Renal cortex interstitium (tissue), 15 donors: ENCODE measurements around the gene ZMYND10. TPM values are rescaled to one million over a fixed set of nuclear protein-coding genes. Genes with fewer than 3 reads are reported as not detected.

Source experiments
- DNase-seq, 11 donors: peaks; one replicate each; pipeline ENCODE4 v3.0.0-alpha.2; 2013; ENCODE audit warnings: low read depth in 9 of 11, low spot score in 4 of 11; ENCODE audit errors: extremely low read depth in 1 of 11
- long read RNA-seq, 16 experiments: transcript quantifications; one replicate each; lab custom pipeline, GENCODE V29; 2026
- polyA plus RNA-seq, 3 donors: library from polyadenylated mRNA; unstranded; fragments of 120-200 nt; gene quantifications; one replicate each; pipeline ENCODE4 v1.2.1, GENCODE V29; 2013; ENCODE audit not compliant: insufficient read length in 3 of 3

The ZMYND10 gene
- polyA plus RNA-seq, result 1 to 10 TPM; 2.9 to 3.9 (median 3.6) TPM
- long read RNA-seq, donor 1, partial matches to known transcripts, result 0 of 1 reads
- long read RNA-seq, donor 1, other reads (novel, unspliced or antisense), result 0 of 1 reads
- long read RNA-seq, donor 2, result 0 reads
- long read RNA-seq, donor 3, partial matches to known transcripts, result 0 of 1 reads
- long read RNA-seq, donor 3, other reads (novel, unspliced or antisense), result 0 of 1 reads
- long read RNA-seq, donor 4, result 0 reads
- long read RNA-seq, donor 5, result 0 reads
- long read RNA-seq, donor 6, partial matches to known transcripts, result 0 of 2 reads
- long read RNA-seq, donor 6, other reads (novel, unspliced or antisense), result 0 of 2 reads
- long read RNA-seq, donor 7, result 0 reads
- long read RNA-seq, donor 8, result 0 reads
- long read RNA-seq, donor 9, partial matches to known transcripts, result 0 of 2 reads
- long read RNA-seq, donor 9, other reads (novel, unspliced or antisense), result 0 of 2 reads
- long read RNA-seq, donor 10, result 0 reads
- long read RNA-seq, donor 11, partial matches to known transcripts, result 0 of 1 reads
- long read RNA-seq, donor 11, other reads (novel, unspliced or antisense), result 0 of 1 reads
- long read RNA-seq, donor 12, result 0 reads
- long read RNA-seq, donor 13, partial matches to known transcripts, result 0 of 2 reads
- long read RNA-seq, donor 13, other reads (novel, unspliced or antisense), result 0 of 2 reads
- long read RNA-seq, donor 14, result 0 reads
- long read RNA-seq, donor 15, result 0 reads
- long read RNA-seq, donor 16, partial matches to known transcripts, result 0 of 3 reads
- long read RNA-seq, donor 16, other reads (novel, unspliced or antisense), result 0 of 3 reads

DNA sequence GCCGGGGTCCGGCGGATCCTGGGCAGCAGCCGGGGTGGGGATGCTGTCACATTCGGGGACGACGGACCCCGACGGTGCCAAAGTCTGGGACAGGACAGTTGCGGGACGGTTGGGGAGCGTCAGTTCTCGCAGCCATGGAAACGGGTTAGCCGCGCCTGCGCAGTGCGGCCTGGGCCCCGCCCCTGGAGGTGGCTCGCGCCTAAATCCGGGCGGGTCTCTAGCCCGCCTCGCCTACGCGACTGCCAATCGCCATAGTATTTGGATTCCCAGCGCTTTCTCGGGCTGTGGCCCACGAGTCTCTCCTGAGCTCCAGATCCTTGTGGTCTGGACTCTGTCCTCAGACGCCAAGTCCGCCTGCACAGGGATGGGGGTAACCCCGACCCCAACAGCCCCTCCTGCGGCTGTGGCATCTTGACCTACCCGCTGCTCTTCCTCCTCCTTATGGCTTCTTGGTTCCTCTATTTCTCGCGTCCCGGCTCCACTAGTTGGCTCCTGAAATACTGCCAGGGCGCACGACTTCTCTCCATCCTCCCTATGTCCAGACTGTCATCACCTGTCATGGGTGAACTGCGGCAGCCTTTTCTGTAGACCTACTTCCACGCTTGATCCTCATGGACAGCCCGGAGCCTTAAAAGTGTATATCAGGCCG, at the start of gene ZMYND10:
Gene ZMYND10 (minus strand): TSS at position 147 of the 649 bp plus-strand sequence. CDS start 153 bp downstream, outside the sequence.
- no peak for DNase-seq

DNA sequence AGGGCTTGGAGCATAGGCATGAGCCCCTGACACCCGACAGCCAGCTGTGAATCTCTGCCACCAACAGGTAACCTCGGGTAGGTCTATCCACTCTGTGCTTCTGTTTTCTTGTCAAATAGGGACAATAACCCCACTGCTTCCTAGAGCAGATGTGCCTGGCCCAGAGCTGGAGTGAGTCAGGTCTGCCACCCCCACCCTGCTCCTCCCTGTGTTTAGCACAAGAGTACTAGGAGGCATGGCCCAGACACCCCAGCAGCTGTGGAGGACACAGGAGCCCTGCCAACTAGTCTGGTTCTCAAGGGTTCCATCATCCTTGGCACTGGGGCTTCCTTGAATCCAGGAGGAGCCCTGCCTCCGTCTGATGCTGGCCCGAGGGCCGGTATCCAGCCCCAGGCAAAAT, 47.5 kb upstream of the ZMYND10 start:
- no peak for DNase-seq

DNA sequence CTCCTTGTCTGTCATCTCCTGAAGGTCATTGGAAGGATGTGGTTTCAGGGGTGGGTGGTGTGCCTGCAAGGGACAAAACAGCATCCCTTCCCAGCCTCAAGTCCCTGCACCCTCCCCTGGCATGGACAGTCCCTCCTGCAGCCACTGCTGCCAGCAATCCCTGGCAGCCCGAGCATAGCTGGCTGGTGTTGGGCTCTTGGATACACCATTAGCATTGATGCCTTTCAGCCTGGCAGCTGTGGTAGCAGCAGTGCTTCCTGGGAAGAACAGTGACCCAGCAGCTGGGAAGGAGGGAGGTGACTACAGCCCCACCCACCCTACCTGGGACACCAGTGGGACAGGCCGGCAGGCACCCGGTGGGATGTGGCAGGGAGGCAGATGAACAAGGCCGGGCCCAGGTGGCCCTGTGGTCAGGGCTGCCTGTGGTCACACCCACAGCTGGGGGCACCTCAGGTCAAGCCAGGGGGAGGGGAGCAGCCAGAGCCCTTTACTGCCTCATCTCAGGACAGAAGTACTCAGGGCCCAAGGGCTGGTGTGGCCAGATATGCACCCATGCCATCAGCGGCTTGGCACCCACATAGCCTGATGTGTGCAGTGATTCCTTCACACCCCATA, 46.7 kb upstream of the ZMYND10 start:
- no peak for DNase-seq

DNA sequence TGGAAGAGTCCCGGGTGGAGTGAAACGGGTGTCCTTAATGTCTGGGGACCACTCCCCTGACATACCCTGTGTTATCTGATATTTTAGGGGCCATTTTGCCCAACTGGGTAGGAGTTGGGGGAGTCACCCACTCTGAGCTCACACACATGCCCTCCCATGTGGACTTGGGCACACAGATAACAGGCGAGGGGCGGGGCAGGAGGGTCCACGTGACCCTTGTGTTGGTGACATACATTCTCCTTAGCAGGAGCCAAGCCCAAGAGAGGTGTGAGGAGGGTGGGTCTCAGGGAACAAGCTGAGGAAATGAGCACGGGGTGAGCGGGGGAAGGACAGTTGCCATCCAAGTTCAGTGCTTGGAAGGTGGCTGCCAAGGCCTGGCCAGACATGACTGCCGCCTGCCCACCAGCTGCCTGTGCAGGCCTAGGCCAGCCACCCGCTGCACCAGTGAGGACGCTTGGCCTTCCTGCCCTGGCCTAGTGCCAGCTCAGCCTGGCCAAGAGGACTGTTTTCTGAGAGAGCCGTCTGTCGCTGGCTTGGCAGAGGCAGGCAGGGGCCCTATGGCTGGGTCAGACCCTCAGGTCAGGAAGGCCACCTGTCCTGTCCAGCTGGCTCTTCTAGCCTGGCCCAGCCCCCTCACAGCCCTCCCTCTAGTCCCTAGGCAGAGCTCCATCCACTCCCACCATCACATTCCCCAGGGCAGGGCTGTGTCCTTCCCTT, 45.1 kb upstream of the ZMYND10 start:
- DNase-seq, result no peak

DNA sequence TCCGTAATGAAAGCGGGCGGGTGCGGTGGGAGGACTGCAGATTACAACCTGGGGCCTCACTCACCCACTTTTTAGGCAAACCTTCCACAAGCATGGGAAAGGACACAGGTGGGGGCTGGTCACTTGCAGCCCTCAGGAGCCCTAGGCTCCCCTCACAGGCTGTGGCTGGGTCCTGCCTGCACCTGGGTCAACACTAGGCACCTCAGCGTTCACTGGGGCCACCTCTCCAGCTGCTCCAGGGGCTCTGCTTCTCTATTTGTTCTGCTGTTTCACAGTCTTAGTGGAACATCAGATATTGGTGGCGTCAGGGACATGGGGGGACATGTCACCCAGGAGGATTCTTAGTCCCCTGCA, 43.9 kb upstream of the ZMYND10 start:
- DNase-seq, result no peak

DNA sequence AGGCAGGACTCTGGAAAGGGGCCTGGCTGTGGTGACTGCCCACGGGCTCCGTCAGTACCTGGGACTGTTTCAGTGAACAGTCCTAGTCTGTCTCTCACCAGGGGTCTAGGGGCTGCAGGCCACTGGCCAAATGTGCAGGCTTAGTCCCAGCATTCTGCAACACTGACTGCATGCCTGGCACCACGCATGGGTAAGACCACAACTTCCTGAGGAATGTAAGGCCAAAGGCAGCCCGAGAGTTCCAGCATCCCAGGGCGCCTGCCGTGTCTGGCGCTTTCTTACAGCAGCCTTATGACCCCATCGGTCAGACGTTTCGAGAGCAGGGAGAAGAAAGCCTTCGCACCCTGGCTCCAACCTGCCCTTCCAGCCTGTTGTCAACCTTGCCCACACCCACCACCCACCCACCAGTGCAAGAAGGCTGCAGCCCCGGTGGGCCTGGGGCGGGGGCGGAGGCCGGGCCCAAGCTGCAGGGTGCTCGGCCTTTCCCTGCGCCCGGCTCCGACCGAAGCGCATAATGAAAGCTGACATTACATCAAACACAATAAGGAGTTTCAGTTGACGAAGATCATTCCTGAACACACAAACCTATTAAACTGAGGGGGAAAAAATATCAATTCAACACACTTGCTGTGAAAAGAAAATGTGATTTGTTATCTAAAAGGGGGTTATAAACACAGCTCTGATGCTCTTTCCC, 43.3 kb upstream of the ZMYND10 start:
- DNase-seq, result no peak

DNA sequence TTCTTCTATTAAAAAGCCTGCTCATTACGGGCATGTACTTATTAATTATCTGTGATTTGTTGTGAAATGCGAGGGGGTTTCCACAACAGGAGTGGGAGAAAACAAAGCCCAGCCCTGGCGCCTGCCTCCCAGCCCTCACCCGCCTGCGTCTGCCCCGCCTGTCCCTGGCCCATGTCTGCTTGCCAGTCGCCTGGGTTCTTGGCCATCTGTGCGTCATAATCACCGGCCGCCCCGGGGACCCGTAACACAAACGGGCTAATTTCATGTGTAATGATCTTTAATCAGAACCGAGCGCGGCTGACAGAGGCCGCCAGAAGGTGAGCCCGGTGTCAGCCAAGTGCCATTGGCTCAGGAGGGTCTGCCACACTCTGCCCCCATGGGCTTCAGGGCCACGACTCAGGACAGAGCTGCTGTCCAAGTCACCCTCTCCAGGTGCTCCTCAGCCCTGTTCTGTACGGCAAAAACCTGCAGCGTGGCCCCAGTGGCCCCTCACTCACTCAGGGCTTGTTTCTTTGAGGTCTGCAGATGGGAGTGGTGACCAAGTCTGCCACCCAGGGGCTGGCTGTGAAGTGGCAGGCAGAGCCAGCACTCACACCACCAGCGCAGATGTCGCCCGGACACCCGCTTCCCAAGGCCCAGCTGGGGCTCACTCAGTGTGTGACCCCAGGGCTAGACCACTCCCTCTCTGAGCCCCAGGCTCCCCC, 42.6 kb upstream of the ZMYND10 start:
- no peak for DNase-seq

DNA sequence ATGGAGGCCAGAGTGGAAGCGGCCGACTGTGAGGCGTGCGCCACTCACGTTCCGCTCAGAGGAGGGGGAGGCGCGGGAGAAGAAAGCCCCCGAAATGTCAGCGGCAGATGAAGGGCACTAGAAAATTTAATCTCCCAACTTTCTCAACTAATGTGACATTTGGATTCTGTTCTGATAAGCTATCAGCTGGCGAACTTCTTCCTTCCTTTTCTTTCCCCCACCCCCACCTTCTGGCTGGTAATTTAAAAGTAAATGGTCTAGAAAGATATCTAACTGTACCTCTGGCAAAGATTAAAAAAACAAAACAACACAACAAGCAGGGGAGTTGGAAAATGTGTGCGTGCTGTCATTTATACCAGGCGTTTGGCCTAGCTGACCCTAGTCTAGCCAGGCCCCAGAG, 40.2 kb upstream of the ZMYND10 start:
- DNase-seq, result no peak

DNA sequence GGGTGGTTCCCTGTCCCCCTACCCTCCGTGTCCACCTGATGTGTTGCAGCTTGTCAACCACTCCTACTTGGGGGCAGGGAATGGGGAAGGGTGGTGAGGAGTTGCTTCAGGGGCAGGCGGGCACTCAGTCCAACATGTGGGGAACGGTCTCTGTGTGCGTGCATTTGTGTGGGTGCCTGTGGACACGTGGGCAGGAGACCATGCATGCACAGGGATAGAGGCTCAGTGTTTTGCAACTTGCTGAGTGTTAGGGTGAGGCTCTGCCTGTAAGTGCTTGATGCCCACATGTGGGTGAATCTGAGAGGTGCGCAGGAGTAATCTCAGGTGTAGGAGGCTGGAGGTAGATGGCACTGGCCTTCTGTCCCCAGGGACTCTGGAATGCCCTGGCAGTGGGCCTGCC, 38.2 kb upstream of the ZMYND10 start:
- DNase-seq, result no peak

DNA sequence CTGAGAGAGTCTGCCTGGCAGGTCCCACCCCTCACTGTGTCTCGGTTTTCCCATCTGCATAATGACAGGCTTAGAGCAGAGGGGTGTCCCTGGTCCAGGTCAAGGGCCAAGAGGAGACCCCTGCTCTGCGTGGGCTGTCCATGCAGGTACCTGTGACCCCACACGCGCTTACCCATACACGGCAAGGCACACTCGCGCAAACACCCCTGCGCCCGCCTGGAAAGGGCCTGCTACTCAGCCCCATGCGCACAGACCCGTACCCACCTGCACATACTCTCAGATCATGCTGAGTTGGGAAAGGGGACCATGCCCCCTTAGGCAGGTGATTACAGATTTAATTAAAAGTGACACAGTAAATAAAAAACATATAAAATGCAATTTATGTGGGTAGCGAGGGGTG, 37.2 kb upstream of the ZMYND10 start:
- DNase-seq, result no peak

DNA sequence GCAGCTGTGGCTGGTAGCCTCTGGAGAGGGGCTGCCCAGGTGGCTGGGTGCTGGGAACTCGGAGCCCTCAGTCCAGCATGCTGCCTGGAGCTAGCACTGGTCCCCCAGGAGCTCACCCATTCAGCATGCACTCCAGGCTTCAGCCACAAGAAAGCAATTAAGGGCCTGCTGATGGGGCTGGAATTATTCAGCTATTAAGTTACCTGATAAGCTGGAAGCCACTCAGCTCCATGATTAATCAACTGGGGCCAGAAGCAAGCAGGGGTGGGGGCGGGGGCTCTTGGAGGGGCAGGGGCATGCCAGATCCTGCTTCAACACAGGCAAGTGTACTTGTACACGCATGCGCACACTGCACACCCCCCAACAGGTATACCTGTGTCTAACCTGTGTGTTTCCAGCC, 35.9 kb upstream of the ZMYND10 start:
- DNase-seq, result no peak

DNA sequence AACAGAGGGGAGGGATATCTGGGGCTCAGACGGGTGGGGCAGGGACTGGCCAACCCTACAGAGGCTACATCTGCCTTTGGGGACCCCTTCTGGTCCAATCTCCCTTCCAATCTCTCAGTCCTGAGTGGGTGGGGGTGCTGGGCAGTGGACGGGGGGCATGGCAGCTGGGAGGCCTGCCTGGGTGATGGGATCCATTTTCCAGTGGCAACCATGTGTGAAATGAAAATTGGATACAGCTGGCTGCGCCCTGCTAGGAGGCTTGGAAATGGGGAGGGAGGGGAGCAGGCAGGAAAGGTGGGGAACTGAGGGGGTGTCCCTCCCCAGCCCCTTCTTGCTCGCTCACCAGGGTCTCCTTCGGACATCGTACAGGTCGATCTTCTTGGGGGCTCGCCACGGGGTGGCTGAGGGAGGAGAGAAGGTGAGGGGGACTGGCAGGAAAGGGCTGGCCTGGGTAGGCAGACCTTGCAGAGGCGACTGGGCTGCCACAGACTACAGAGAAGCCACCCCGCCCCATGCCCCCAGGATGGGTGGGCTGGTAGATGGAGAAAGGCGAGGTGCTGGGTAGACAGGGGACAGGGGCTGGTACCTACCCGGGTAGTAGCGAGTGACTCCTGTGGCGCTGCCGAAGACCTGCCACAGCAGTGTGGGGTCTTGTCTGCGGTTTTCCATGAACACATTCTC, 35.0 kb upstream of the ZMYND10 start:
- no peak for DNase-seq

DNA sequence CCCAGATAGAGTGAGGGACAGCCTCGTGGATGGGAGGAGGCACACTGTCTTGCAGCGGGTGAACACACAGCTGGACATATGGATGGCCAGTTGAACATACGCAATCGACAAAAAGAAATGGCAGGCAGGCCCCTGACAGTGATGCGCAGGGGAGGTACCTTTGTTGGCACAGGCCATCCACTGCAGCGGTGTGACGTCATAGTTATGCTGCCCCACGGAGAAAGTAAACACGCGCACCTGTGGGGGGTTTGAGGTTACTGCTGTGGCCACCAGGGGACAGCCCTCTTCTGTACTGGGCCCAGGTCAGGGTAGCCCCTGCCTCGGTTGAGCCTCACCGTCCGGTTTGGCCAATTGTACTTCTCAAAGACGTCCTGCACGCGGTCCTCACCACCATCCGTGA, 33.2 kb upstream of the ZMYND10 start:
- DNase-seq, result no peak

DNA sequence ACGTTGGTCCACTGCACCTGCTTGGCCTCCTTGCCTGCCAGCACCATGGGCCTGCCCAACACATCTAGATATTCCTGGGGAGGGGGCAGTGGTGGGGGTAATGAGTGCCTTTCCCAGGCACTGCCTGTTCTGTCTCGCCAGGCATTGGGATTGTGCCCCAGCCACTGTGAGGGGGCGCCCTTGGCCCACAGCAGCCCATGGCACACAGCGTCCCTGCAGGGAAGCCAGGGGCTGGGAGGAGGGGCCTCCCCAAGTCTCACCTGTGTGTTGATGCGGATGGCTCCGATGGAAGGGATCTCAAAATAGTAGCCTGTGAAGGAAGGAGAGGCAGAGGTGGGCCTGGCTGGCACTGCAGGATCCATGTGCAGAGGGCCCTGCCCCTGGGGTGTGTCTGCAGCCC, 32.5 kb upstream of the ZMYND10 start:
- no peak for DNase-seq

DNA sequence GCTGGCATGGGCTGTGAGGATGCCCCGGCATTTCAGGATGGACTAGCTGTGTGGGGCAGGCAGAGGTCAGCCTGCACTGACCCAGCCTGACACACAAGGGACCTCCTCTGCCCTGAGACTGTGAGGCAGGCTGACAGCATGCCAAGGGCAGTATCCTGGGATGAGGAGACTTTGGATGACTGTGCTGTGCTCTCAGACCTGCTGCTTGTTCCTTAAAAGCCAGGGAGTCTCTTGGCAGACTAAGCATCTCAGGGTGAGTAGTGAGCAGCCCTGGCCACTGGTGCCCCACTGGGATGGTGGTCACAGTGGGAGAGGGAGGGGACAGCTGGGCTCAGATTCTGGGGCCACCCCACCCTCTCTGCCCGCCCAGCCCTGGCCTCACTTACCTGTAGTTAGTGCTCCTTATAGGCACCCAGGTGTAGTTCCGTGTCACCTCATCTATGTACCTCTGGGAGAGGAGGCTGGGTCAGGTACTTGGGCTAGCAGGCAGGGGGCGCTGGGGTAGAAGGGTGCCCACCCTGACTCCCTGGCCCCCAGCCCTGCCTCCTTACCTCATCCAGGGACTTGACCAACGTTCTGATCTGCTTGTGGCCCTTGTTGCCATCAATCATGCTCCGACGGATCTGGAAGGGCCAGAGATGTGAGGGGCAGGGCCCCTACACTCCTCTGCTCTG, 29.9 kb upstream of the ZMYND10 start:
- DNase-seq, result no peak

DNA sequence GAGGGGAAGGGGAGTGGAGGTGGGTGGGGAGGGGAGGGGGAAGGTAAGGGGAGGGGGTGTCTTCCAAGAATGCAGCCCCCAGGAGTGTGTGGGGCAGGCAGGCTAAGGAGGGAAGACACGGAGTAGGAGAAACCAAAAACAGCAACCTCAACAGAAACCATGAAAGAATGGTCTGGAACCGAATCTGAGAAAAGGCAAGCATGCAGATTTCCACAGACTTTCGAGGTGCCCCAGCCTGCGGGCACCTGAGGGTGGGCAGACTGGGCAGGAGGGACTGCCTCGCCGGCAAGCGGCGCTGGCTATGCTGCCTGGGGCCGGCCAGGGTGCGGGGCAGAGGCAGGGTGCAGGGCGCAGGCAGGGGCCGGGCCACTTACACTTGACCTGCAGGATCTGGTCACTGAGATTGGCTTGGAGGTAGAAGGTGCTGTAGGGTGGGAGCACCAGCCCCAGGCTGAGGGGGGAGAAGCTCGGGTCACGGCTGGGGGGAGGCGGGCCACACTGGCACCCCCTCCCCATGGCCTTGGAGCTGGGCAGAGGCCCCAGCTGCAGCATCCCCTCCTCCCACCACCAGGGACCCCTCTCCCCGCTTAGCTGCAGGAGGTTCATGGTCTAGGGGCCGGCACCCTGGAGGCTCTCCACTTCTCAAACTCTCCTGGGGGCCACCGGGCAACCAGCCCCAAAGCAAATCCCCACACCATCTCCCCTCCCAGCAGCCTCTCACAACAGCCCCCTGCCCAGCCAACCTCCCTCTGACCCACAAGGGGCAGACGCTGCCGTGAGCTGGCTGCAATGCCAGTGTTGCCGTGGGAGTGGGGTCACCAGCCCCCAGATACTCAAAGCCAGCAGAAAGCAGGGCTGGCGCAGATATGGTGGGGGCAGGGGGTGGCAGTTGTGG, 29.1 kb upstream of the ZMYND10 start:
- no peak for DNase-seq
